GM19043 (cell line): ENCODE data around the gene FGF2.

Experiments used
- ATAC-seq: cut with Tn5 transposase; IDR thresholded peaks from one replicate; pipeline ENCODE4 v1.9.1; 2021; ENCODE audit warnings: low read depth; ENCODE audit not compliant: unreplicated experiment

FGF2 gene

DNA sequence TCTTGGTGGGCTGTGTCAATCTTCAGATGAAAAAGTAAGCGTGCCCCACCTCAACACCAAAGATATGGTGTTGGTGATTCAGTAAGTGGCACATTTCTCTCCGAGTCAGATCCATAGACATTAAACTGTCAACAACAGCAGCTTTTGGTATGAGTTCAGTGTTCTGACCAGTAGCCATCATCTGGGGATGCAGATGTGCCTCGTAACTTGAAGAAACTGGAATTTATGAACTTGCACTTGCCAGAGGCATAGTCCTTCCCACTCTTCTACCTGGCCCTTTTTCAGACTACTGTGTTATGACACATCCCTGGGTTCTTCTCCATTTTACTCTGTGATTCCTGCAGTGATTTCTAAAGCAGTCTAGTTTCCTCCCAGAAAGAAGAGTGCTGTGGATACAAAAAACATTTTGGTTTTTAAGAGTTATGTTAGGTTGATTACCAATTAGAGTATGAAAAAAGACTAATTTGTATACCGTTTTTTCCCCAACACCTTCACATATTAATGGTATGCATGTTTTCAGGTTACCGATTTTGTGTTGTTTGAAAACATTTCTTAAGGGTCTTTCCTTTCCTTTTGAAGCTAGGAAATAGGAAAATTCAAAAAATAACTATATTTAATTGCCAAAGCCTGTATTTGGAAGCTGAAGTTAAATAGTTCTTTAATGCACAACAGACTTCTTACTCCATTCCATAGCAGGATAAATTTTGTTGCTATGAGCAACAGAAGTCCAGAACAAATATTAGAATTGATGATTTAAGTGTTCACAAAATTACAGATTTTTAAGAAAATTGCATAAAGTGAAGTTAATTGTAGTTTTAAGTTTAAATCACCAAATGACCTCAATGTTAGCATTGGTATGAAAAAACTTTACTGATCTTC is 56.5 kb downstream of the FGF2 start:
- ATAC-seq: no peak

- ATAC-seq: no peak
These were observed 57.9 kb downstream of the FGF2 start for GRCh38 chr4:122884499-122884898.

DNA sequence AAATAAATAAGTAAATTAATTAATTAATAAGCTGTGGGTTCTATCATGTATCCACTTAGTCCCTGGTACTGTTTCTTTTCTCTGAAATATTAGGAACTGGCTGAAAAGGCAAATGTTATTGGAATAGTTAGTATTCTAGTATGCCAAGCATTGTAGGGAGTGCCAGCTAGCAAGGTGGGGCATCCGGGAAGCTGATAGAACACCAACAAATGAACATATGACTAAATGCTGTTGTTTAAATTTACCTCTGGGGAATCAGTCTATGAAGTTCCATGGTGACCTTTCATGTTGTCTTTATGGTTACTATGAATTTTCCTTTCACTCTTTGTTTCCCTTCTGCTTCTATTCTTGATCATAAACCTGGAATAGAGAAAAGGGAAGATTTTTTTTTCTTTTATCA is 63.1 kb downstream of the FGF2 start:
- no peak for ATAC-seq

GRCh38 chr4:122890147-122890795 is 63.6 kb downstream of the FGF2 start:
- no peak for ATAC-seq

GRCh38 chr4:122894827-122895226 is 68.2 kb downstream of the FGF2 start:
- ATAC-seq: no peak

DNA sequence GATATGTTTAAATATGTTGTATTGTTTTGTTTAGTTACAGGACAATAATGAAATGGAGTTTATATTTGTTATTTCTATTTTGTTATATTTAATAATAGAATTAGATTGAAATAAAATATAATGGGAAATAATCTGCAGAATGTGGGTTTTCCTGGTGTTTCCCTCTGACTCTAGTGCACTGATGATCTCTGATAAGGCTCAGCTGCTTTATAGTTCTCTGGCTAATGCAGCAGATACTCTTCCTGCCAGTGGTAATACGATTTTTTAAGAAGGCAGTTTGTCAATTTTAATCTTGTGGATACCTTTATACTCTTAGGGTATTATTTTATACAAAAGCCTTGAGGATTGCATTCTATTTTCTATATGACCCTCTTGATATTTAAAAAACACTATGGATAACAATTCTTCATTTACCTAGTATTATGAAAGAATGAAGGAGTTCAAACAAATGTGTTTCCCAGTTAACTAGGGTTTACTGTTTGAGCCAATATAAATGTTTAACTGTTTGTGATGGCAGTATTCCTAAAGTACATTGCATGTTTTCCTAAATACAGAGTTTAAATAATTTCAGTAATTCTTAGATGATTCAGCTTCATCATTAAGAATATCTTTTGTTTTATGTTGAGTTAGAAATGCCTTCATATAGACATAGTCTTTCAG is 68.8 kb downstream of the FGF2 start:
- no peak for ATAC-seq

DNA sequence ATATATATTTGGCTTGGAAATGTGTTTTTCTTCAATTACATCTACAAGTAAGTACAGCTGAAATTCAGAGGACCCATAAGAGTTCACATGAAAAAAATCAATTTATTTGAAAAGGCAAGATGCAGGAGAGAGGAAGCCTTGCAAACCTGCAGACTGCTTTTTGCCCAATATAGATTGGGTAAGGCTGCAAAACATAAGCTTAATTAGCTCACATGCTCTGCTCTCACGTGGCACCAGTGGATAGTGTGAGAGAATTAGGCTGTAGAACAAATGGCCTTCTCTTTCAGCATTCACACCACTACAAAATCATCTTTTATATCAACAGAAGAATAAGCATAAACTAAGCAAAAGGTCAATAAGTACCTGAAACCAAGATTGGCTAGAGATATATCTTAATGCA is 69.6 kb downstream of the FGF2 start:
- no peak for ATAC-seq

- no peak for ATAC-seq
These were observed 71.9 kb downstream of the FGF2 start for GRCh38 chr4:122898370-122899150.

DNA sequence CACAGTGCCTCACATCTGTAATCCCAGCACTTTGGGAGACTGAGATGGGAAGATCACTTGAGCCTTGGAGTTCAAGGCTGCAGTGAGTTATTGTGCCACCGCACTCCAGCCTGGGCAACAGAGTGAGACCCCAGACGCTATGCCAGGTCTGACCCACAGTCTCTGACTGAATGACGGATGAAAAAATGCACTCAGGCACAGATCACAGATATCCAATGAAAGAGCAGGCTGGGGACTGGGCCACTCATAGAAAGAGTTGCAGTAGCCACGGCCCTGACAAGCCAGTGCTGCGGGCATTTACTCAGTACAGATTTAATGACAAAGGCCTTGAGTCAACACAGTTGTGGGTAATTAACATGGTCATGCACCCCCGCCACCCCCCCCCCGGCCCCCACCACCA is 73.1 kb downstream of the FGF2 start:
- ATAC-seq: no peak

- ATAC-seq: no peak
These were observed 73.7 kb downstream of the FGF2 start for GRCh38 chr4:122900314-122900713.

DNA sequence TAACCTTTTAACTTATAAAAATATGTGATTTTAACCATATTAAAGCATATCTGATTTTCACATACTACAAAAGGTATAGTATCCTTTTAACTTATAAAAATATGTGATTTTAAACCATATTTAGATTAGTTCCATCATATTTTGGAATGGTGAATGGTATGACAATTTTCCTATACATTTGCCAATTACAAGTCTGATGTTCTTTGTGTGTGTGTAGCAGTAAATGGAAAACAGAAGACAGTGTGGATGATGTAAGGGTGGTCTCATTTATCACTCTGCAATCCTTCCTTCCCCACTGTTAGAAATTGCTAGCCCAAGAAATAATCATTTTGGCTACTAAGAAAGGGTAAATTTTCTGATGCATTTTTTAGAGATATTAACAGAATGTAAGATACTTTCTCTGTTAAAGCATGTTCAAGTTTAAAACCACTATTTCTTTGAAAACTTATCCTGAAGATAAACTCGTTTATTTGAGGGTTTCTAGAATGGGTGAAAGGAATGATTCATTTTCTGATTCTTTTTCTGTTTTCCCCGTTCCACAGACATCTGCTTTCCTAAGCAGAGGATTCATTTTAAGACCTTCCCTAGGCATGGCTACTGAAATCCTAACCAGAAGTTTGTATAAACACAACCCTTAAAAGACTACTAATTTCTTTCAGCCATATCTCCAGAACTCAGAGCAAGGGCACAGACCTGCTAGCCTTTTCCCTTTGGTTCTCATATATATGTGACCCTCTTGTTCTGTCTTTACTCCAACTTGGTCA is 74.8 kb downstream of the FGF2 start:
- ATAC-seq: no peak

DNA sequence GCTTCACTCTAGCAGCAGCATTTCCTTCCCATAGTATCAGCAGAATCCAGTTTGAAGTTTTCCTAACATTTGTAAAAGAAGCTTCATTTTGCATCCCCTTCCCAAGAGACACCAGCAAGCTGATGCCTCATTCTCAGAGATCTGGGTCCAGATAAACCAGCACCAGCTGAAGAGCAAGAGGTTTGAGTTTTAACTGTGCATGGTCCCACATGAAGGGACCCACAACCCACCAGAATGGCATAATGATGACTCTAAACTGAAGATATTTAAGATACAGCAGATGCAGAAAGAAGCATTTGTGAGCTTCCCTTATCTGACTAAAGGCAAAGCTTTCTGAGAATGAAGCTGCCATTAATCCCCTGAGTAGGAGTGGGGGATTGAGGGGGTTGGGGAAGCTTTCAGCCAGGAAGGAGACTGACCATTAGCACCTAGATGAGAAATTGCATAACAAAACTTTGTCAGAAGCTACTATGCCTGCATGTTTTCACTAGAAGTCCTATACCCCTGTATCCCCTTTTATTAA is 77.2 kb downstream of the FGF2 start:
- ATAC-seq: no peak

DNA sequence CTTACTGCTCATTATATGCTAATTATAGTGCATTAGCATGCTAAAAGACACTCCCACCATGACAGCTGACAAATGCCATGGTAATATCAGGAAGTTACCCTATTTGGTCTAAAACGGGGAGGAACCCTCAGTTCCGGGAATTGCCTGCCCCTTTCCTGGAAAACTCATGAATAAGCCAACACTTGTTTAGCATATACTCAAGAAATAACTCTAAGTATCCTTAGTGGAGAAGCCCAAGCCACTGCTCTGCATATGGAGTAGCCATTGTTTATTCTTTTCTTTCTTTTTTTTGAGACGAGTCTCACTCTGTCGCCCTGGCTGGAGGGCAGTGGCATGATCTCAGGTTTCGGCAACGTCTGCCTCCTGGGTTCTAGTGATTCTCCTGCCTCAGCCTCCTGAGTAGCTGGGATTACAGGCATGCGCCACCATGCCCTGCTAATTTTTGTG is 80.3 kb downstream of the FGF2 start:
- ATAC-seq: no peak

GRCh38 chr4:122908223-122908622 is 81.6 kb downstream of the FGF2 start:
- ATAC-seq: no peak

DNA sequence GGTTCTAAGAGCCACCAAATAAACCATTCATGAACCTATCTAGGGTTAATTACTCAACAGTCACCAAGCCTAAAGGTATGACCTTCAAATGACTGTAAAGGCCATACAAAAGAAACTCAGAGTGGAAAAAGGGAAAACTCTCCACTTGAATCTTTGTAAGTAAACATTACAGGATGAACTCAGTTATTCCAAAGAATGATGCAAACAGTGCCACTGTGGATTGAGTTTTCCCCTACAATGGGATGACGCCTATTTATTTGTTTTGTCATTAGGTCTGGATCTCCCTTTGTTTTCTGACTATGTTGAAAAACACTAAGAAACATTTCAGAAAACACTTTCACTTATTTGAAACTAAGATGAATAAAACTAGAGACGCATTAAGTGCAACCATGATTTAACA is 83.1 kb downstream of the FGF2 start:
- no peak for ATAC-seq

- no peak for ATAC-seq
These were observed 85.0 kb downstream of the FGF2 start for GRCh38 chr4:122911588-122911987.

DNA sequence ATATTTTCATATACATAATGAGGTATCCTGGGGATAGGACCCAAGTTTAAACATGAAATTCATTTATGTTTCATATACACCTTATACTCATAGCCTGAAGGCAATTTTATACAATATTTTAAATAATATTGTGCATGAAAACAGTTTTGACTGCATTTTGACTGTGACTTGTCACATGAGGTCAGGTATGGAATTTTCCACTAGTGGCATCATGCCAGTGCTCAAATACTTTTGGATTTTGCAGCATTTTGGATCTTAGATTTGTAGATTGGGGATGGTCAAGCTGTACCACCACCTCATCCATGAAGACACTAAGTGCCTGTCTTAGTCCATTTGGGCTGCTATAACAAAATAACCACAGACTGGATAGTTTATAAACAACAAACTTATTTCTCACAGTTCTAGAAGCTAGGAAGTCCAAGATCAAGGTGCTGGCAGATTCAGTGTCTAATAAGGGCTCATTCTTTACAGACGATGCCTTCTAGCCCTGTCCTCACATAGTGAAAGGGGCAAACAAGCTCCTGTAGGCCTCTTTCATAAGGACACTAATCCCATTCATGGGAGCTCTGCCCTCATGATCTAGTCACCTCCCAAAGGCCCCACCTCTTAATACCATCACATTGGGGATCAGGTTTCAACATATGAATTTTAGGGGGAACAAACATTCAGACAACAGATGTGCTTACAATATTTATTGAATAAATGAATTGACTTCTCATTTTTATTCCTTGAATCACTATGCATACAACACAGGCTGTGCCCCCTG is 86.4 kb downstream of the FGF2 start:
- ATAC-seq: no peak

- ATAC-seq: peak; percentile 94
These were observed 87.8 kb downstream of the FGF2 start for GRCh38 chr4:122914292-122914904.

DNA sequence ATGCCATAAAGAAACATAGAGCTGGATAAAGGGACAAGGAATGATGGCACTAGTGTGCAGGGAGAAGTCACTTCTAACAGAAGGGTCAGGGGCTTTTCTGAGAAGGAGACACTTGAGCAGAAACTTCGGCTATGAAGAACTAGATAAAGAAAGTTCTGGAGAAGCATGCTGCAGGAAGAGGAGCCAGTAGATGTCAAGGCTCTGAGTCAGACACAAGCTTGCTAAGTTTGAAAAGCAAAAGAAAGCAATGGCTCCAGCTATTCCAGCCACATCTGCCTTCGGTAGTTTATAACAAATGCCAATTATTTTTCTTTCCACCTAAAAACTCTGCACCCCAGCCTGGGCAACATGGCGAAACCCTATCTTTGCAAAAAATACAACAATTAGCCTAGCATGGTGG is 88.3 kb downstream of the FGF2 start:
- no peak for ATAC-seq
